OCI-LY3 (cell line): Measurements from ENCODE around the gene UGT1A10.

Source experiments
- CTCF ChIP-seq: fragments of 200-600, 300-600 bp; sonication (generic); IDR thresholded peaks from 2 replicates; pipeline ENCODE4 v1.5.1; 2014; ENCODE audit warnings: antibody characterized with exemption, low read length, low read depth
- EZH2phosphoT487 ChIP-seq: fragments of 200-600 bp; shearing (Covaris generic); IDR thresholded peaks from 2 replicates; pipeline ENCODE4 v1.6.1; 2018; ENCODE audit warnings: antibody characterized with exemption, mixed run types, low read depth

DNA sequence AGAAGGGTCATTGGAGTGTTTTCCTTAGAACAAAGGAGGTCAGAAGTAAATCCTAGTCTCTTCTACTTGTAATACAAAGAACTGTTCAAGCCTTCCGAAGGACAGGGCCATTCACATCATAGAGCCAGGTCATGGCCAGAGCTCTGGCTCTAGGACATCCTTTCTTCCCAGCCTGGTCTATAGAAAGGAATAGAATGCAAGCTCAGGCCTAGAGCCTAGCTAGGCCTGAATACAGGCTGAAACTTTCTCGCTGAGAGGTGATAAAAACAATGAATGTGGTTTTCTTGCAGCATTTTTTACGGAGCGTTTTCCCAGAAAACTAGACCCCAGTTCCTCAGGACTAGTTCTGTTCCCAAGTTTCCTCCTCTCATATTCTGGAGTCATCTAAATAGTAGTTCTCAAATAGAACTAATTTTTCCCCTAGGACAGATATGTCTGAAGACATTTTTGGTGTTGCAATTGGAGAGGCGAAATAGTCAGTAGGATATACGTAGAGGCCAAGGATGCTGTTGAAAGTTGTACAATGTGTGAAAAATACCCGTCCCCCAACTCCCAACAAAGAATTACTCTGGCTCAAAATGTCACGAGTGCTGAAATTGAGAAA, 63.3 kb downstream of the UGT1A10 start:
- no peak for TF ChIP-seq EZH2phosphoT487
- TF ChIP-seq CTCF = no peak
